ENCODE measurements around the gene METTL8.

DNA sequence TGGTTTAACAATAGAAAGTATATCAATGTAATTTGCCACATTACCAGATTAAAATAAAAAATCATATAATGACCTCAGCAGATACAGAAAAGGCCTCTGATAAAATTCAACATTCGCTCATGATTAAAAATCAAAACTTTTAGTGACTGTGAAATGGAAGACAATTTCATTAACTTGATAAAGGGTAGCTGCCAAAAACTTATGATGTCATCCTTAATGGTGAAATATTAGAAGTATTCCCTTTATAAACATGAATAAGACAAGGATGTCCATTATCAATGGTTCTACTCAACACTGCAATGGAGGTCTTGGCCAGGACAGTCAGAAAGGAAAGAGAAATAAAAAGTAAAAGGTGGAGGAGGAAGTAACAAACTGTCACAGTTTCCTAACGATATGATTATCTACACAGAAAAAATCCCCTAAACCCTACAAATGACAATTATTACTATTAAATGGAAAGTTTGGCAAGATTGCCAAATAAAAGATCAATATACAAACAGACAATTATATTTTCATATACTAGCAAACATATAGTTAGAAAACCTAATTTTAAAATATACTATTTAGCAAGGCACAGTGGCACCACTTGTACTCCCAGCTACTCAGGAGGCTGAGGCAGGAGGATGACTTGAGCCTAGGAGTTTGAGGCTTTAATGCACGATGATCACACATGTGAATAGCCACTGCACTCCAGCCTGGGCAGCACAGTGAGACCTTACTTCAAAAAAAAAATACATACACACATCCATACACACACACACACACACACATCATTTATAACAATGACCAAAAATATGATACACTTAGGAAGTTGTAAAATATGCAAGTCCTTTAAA, 12.8 kb downstream of the METTL8 start:
- TF ChIP-seq, protein P1, sequence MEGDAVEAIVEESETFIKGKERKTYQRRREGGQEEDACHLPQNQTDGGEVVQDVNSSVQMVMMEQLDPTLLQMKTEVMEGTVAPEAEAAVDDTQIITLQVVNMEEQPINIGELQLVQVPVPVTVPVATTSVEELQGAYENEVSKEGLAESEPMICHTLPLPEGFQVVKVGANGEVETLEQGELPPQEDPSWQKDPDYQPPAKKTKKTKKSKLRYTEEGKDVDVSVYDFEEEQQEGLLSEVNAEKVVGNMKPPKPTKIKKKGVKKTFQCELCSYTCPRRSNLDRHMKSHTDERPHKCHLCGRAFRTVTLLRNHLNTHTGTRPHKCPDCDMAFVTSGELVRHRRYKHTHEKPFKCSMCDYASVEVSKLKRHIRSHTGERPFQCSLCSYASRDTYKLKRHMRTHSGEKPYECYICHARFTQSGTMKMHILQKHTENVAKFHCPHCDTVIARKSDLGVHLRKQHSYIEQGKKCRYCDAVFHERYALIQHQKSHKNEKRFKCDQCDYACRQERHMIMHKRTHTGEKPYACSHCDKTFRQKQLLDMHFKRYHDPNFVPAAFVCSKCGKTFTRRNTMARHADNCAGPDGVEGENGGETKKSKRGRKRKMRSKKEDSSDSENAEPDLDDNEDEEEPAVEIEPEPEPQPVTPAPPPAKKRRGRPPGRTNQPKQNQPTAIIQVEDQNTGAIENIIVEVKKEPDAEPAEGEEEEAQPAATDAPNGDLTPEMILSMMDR (IDR thresholded peaks at IDR 0.05) = no peak
- TF ChIP-seq POLR2A (IDR thresholded peaks at IDR 0.05; ENCODE audit: low read depth) (no peak), POLR2AphosphoS5 (IDR thresholded peaks at IDR 0.05) (no peak), EP300 (IDR thresholded peaks at IDR 0.05) (no peak)

Data from esophagus muscularis mucosa (tissue), 4 donors.